ENCODE measurements around the gene MRPL19.

DNA sequence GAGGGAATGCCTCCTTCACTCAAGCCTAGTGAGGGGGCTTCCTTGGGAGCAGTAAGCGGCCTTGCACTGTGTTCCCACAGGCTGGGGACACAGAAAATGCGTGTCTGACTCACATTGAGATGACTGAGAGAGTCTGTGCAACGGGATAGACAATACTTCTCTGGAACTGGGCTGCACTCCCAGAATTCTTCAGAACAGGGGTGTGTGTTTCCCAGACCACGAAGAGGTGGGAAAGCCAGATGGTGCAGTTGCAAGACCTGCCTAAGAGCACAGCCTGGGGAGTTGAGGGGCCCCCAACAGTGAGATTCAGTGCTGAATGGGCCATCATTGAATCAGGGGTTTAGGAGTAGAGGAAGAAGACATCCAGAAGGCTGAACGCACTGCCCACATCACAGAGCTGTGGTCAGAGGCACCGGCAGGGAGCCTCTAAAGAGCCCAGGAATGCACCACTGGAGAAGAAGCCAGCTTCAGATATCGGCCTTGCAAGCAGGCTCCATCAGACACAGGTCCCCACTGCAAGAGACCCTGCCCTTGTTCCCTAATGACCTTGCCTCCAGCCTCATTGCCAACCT is 36.6 kb upstream of the MRPL19 start:
- no peak for TF ChIP-seq CTCF (IDR thresholded peaks at IDR 0.05)
- TF ChIP-seq POLR2A (IDR thresholded peaks at IDR 0.05): no peak

All from adrenal gland (tissue), 5 donors.